Measurements from ENCODE around the gene ZNF766.

DNA sequence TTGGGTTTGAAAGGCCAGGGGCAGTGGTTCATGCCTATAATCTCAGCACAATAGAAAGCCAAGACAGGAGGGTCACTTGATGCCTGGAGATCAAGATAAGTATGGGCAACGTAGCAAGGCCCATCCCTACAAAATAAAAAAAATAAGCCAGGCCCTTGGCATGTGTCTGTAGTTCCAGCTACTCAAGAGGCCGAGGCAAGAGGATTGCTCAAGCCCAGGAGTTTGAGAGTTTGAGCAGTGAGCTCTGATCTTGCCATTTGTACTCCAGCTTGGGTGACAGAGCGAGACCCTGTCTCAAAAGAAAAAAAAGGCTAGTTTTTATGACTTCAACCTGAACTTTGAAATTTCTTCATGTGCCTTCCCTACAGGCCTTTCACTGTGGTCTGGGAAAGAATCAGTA is 22.4 kb downstream of the ZNF766 start:
- TF ChIP-seq EZH2 (IDR thresholded peaks at IDR 0.05; ENCODE audit: borderline replicate concordance, low read depth, low read length, poor library complexity, severe bottlenecking) (no peak), CTCF (conservative IDR thresholded peaks at IDR 0.05; ENCODE audit: low read depth, low read length) (no peak)
